ENCODE measurements around the gene MPPED1. TPM values are rescaled to one million over a fixed set of nuclear protein-coding genes. Genes with fewer than 3 reads are reported as not detected.

The MPPED1 gene
- total and polyA plus RNA-seq, 2 donors (not counting 1 experiment from before 2014, with no cell fraction given), result 0.13 TPM; not detected in 1

GRCh38 chr22:43488031-43488866 lies 76.4 kb downstream of the MPPED1 start:
- ChIA-PET POLR2A (no interaction called here), CTCF (no interaction called here)
- no peak for TF ChIP-seq EZH2 (IDR thresholded peaks at IDR 0.05; ENCODE audit: borderline replicate concordance, insufficient read depth, low read depth, low read length, poor library complexity, severe bottlenecking)
- no peak for TF ChIP-seq CTCF (IDR thresholded peaks at IDR 0.05)
- peaks cover 0 to 6% (median 0%) of the 10 kb centered on the region in 3 donors for H3K9me3 ChIP-seq (ENCODE audit: control extremely low read depth in 1 of 3, control insufficient read depth in 2 of 3, insufficient read depth in 1 of 3, low read length in 2 of 3)
- no peak for ATAC-seq (ENCODE audit: low read depth)
- no peaks in the 10 kb centered on the region for H4K20me1 ChIP-seq (ENCODE audit: control insufficient read depth, insufficient read depth, low read length, poor library complexity, severe bottlenecking)
- Mint-ChIP-seq H3K9me3 (ENCODE audit: insufficient read depth) (no peaks in the 10 kb centered on the region), H3K4me3 (no peak overlapping the region), H3K27ac (no peak overlapping the region), H3K4me1 (no peaks in the 10 kb centered on the region), H3K27me3 (peaks cover 10% of the 10 kb centered on the region)
- no peaks in the 10 kb centered on the region for H3K4me1 ChIP-seq (ENCODE audit: control insufficient read depth in 2 of 2, insufficient read depth in 2 of 2, low read length in 2 of 2)
- WGBS (ENCODE audit: insufficient coverage), result 87% methylated on average over 23 of the region's 26 CpGs
- no peaks in the 10 kb centered on the region for H3K27me3 ChIP-seq (replicated peaks in 1 of 4; ENCODE audit: control extremely low read depth in 1 of 4, control insufficient read depth in 3 of 4, insufficient read depth in 4 of 4, low read length in 3 of 4)
- no peak overlapping the region for H3K4me3 ChIP-seq (ENCODE audit: control extremely low read depth in 1 of 5, extremely low read depth in 1 of 5, insufficient read depth in 1 of 5, low read depth in 2 of 5, low read length in 4 of 5)
- no peak overlapping the region for H3K4me2 ChIP-seq (replicated peaks; ENCODE audit: low read depth, low read length, poor library complexity, severe bottlenecking)
- no peaks in the 10 kb centered on the region for H3K36me3 ChIP-seq (replicated peaks in 1 of 2; ENCODE audit: control extremely low read depth in 1 of 2, control insufficient read depth in 1 of 2, extremely low read depth in 1 of 2, insufficient read depth in 2 of 2, low read length in 1 of 2)
- H3K27ac ChIP-seq (ENCODE audit: low read length in 2 of 2), result no peak overlapping the region
- no peaks in the 10 kb centered on the region for H3K79me2 ChIP-seq (ENCODE audit: control insufficient read depth, insufficient read depth, low read length)
- H2AFZ ChIP-seq (ENCODE audit: insufficient read depth, low read depth, low read length, poor library complexity, severe bottlenecking), result no peak overlapping the region
- H3K9ac ChIP-seq (ENCODE audit: low read length), result no peak overlapping the region
- intact Hi-C loops (cut with micrococcal nuclease), result no loop called here
- DNase-seq, result no peak

GRCh38 chr22:43488937-43489336 lies 77.1 kb downstream of the MPPED1 start:
- POLR2A ChIA-PET, result no interaction called here
- Mint-ChIP-seq H3K9me3 (ENCODE audit: insufficient read depth) (no peaks in the 10 kb centered on the region), H3K27ac (no peak overlapping the region), H3K4me1 (no peaks in the 10 kb centered on the region), H3K27me3 (peaks cover 10% of the 10 kb centered on the region), H3K4me3 (no peak overlapping the region)
- no peaks in the 10 kb centered on the region for H3K79me2 ChIP-seq (ENCODE audit: control insufficient read depth, insufficient read depth, low read length)
- H3K4me1 ChIP-seq (ENCODE audit: control insufficient read depth in 2 of 2, insufficient read depth in 2 of 2, low read length in 2 of 2), result no peaks in the 10 kb centered on the region
- no peak overlapping the region for H3K4me2 ChIP-seq (replicated peaks; ENCODE audit: low read depth, low read length, poor library complexity, severe bottlenecking)
- H3K9me3 ChIP-seq (ENCODE audit: control extremely low read depth in 1 of 3, control insufficient read depth in 2 of 3, insufficient read depth in 1 of 3, low read length in 2 of 3), result peaks cover 0 to 8% (median 0%) of the 10 kb centered on the region in 3 donors
- H3K9ac ChIP-seq (ENCODE audit: low read length), result no peak overlapping the region
- no peak overlapping the region for H2AFZ ChIP-seq (ENCODE audit: insufficient read depth, low read depth, low read length, poor library complexity, severe bottlenecking)
- no peaks in the 10 kb centered on the region for H4K20me1 ChIP-seq (ENCODE audit: control insufficient read depth, insufficient read depth, low read length, poor library complexity, severe bottlenecking)
- WGBS (ENCODE audit: insufficient coverage), result 81% methylated on average over 10 of the region's 10 CpGs
- H3K27ac ChIP-seq (ENCODE audit: low read length in 2 of 2), result no peak overlapping the region
- no peaks in the 10 kb centered on the region for H3K27me3 ChIP-seq (replicated peaks in 1 of 4; ENCODE audit: control extremely low read depth in 1 of 4, control insufficient read depth in 3 of 4, insufficient read depth in 4 of 4, low read length in 3 of 4)
- CTCF ChIA-PET, result no interaction called here
- TF ChIP-seq EZH2 (IDR thresholded peaks at IDR 0.05; ENCODE audit: borderline replicate concordance, insufficient read depth, low read depth, low read length, poor library complexity, severe bottlenecking) (no peak), CTCF (IDR thresholded peaks at IDR 0.05) (no peak)
- no peak for ATAC-seq (ENCODE audit: low read depth)
- intact Hi-C loops (cut with micrococcal nuclease), result no loop called here
- DNase-seq, result no peak
- H3K36me3 ChIP-seq (replicated peaks in 1 of 2; ENCODE audit: control extremely low read depth in 1 of 2, control insufficient read depth in 1 of 2, extremely low read depth in 1 of 2, insufficient read depth in 2 of 2, low read length in 1 of 2), result no peaks in the 10 kb centered on the region
- no peak overlapping the region for H3K4me3 ChIP-seq (ENCODE audit: control extremely low read depth in 1 of 5, extremely low read depth in 1 of 5, insufficient read depth in 1 of 5, low read depth in 2 of 5, low read length in 4 of 5)

Measured in B cell (primary cell).